NT2/D1 (cell line): ENCODE data around the gene IZUMO1.

Experiments
- YY1 ChIP-seq: IDR thresholded peaks from 2 replicates; pipeline ENCODE4 v1.6.1; 2011; ENCODE audit not compliant: insufficient read length, insufficient read depth
- ZNF274 ChIP-seq: IDR thresholded peaks from 2 replicates; pipeline ENCODE4 v1.6.1; 2011; ENCODE audit warnings: mild to moderate bottlenecking, low read depth, low read length

DNA sequence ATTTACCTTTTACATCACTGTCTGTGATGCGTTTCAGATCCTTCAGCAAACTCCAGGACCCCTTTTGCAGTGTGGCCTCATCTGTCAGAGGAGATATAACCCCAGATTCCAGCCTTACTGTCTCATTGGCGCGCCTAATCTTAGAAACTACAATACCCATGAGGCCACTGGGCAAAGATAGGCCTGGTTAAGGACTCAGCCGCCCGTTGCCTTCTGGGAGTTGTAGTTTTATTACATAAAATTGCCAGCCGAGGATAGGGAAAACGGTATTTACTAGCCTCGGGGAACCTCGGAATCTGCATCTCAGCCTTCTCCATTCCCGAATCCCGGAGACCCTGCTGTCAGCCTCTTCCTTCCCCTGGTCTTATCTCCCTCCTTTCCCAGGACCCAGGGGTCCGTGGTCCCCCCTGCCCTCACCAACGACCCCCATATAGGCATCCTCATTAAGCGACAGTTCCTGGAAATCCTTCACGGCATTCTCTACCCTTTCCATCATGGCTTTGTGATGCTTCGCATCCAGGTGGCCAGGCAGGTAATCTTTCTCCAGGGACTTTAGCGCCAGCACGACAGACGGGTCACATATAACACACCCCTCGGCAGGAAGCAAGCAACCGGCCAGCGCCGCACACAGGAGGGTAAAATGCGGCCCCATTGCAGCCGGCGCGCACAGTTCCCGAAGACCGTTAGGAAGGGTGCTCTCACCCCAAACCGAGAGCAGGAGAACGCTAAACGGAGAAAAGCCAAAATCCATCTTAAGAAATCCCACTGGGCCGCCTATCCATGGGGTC, 1.3 kb downstream of the IZUMO1 start:
- no peak for TF ChIP-seq YY1
- no peak for TF ChIP-seq ZNF274
